Heart left ventricle (tissue), 13 donors: ENCODE measurements around the gene SLC39A13.

Source experiments
- POLR2A ChIP-seq, 2 donors: fragments of 450-650 bp; IDR thresholded peaks; one replicate each; pipeline ENCODE4 v1.6.1; 2017; ENCODE audit warnings: antibody characterized with exemption in 2 of 2, mild to moderate bottlenecking in 2 of 2, moderate library complexity in 2 of 2
- TF ChIP-seq, protein P1 (sequence below), 12 donors: fragments of 200-600 bp; sonication (generic) in 4 of 12; IDR thresholded peaks; one replicate each; pipeline versions ENCODE4 v1.5.0 to v1.8.0; 2018 to 2022; ENCODE audit warnings: antibody characterized with exemption in 12 of 12, mild to moderate bottlenecking in 5 of 12
- donor health status: ischemic (EF 13 %, LVEDD 7.1; RV severe dilation, severe dysfunction).
- donor health status: DM: no; HTN: yes; CAD: no.
- donor health status: DM: no; HTN: no; CAD: no.
- donor health status: ischemic (EF 25% LVEDD 6.9; RV normal size, moderate dysfunction).
- donor health status: ischemic (EF 25% LVEDD 5.7; RV mildly dilated, moderate dysfunction).
- donor health status: ischemic (EF 35%, LVEDD 5.7; RV mildly dilated, moderate dysfunction).
- donor health status: nonischemic (EF 11% LVEDD 7.7; RV severe dilation, severe dysfunction).
- donor health status: DM: yes; HTN: yes; CAD: no.
- donor health status: PGD.
- donor health status: ischemic (EF 29% LVEDD 5.4; RV normal size, mild dysfunction).
- donor health status: nonischemic (EF 23%, LVEDD 6.1; RV moderate dilation, normal function).

DNA sequence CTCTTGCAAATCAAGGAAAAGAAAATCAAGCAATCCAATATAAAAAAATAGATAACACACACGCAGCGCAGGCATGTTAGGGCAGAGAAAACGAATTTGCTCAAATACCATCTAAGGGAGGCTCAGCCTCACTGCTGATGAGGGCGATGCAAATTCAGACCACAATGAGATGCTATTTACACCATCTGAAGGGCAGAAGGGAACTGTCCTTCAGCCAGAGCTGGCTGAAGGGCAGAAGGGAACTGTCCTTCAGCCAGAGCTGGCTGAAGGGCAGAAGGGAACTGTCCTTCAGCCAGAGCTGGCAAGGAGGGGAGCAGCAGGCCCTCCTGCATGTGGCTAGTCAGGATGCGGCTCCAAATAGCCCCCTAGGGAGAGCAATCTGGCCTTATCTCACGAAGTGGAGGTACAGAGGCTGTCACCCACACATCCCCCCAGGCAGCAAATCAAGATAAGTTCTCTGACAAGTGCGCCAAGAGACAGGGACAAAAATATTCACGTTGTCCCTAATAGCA, 7.6 kb upstream of the SLC39A13 start:
- TF ChIP-seq, protein P1, sequence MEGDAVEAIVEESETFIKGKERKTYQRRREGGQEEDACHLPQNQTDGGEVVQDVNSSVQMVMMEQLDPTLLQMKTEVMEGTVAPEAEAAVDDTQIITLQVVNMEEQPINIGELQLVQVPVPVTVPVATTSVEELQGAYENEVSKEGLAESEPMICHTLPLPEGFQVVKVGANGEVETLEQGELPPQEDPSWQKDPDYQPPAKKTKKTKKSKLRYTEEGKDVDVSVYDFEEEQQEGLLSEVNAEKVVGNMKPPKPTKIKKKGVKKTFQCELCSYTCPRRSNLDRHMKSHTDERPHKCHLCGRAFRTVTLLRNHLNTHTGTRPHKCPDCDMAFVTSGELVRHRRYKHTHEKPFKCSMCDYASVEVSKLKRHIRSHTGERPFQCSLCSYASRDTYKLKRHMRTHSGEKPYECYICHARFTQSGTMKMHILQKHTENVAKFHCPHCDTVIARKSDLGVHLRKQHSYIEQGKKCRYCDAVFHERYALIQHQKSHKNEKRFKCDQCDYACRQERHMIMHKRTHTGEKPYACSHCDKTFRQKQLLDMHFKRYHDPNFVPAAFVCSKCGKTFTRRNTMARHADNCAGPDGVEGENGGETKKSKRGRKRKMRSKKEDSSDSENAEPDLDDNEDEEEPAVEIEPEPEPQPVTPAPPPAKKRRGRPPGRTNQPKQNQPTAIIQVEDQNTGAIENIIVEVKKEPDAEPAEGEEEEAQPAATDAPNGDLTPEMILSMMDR (IDR thresholded peaks at IDR 0.05), result no peak
- no peak for TF ChIP-seq POLR2A (IDR thresholded peaks at IDR 0.05)
